OCI-LY3 (cell line): ENCODE data around the gene PPCS.
"Not testable (repeated sequence)": the region's sequence is repeated elsewhere in the genome, so short reads cannot be mapped to it uniquely, and the experiment has no call there.

Experiments
- H2AFZ ChIP-seq: fragments of 200-600, 300-600 bp; shearing (Covaris generic); 2 replicates; pipeline ENCODE4 v1.6.0; 2014; ENCODE audit warnings: antibody characterized with exemption, low read depth, low read length
- H3K27ac ChIP-seq: fragments of 200-600, 300-600 bp; sonication (generic); 2 replicates; pipeline ENCODE4 v1.5.1; 2014; ENCODE audit warnings: mild to moderate bottlenecking, low read length, moderate library complexity, mixed read lengths
- H3K27me3 ChIP-seq: fragments of 200-600, 300-600 bp; sonication (generic); 2 replicates; pipeline ENCODE4 v1.6.1; 2014; ENCODE audit warnings: low read depth, low read length, mixed read lengths
- H3K36me3 ChIP-seq: fragments of 200-600, 300-600 bp; sonication (generic); replicated peaks from 2 replicates; pipeline ENCODE3; 2014; ENCODE audit warnings: low read depth, low read length, mixed read lengths
- H3K4me1 ChIP-seq: fragments of 300-600, 200-600 bp; sonication (generic); 2 replicates; pipeline ENCODE4 v1.6.1; 2014; ENCODE audit warnings: low read length, mixed read lengths
- H3K4me2 ChIP-seq: fragments of 200-600, 300-600 bp; sonication (generic); 2 replicates; pipeline ENCODE4 v1.6.1; 2014; ENCODE audit warnings: low read length, mixed read lengths
- H3K4me3 ChIP-seq: fragments of 300-600, 200-600 bp; sonication (generic); 2 replicates; pipeline ENCODE4 v1.5.1; 2014; ENCODE audit warnings: antibody characterized with exemption, mild to moderate bottlenecking, low read length, moderate library complexity
- H3K79me2 ChIP-seq: fragments of 300-600, 200-600 bp; shearing (Covaris generic); 2 replicates; pipeline ENCODE4 v1.6.1; 2014; ENCODE audit warnings: mild to moderate bottlenecking, low read length, mixed read lengths
- H3K9ac ChIP-seq: fragments of 300-600, 200-600 bp; shearing (Covaris generic); 2 replicates; pipeline ENCODE4 v1.6.0; 2014; ENCODE audit warnings: mild to moderate bottlenecking, low read length, moderate library complexity
- H3K9me3 ChIP-seq: fragments of 200-600, 300-600 bp; shearing (Covaris generic); 2 replicates; pipeline ENCODE4 v1.6.1; 2014; ENCODE audit warnings: low read length, mixed read lengths; ENCODE audit not compliant: insufficient read depth
- H4K20me1 ChIP-seq: fragments of 200-600, 300-600 bp; sonication (generic); 2 replicates; pipeline ENCODE4 v1.6.1; 2016; ENCODE audit warnings: low read length, mixed read lengths; ENCODE audit not compliant: insufficient read depth
- CTCF ChIP-seq: fragments of 200-600, 300-600 bp; sonication (generic); IDR thresholded peaks from 2 replicates; pipeline ENCODE4 v1.5.1; 2014; ENCODE audit warnings: antibody characterized with exemption, low read length, low read depth
- EZH2phosphoT487 ChIP-seq: fragments of 200-600 bp; shearing (Covaris generic); IDR thresholded peaks from 2 replicates; pipeline ENCODE4 v1.6.1; 2018; ENCODE audit warnings: antibody characterized with exemption, mixed run types, low read depth

The PPCS gene

GRCh38 chr1:42469727-42470126 is 13.4 kb downstream of the PPCS start:
- Histone ChIP-seq H3K9ac (no peak overlapping the region), H3K27ac (no peak overlapping the region), H3K27me3 (no peaks in the 10 kb centered on the region), H3K4me2 (peak overlapping the region; percentile 41), H4K20me1 (no peaks in the 10 kb centered on the region), H3K79me2 (no peaks in the 10 kb centered on the region), H3K4me1 (peaks cover 12% of the 10 kb centered on the region), H3K4me3 (no peak overlapping the region), H2AFZ (no peak overlapping the region), H3K9me3 (no peaks in the 10 kb centered on the region), H3K36me3 (no peaks in the 10 kb centered on the region)
- TF ChIP-seq CTCF = no peak
- TF ChIP-seq EZH2phosphoT487 = no peak

- TF ChIP-seq CTCF = no peak
- TF ChIP-seq EZH2phosphoT487 = no peak
- H3K4me3 ChIP-seq = no peak overlapping the region
- no peaks in the 10 kb centered on the region for H3K9me3 ChIP-seq
- H4K20me1 ChIP-seq = no peaks in the 10 kb centered on the region
- no peak overlapping the region for H3K9ac ChIP-seq
- no peak overlapping the region for H3K27ac ChIP-seq
- H3K79me2 ChIP-seq = no peaks in the 10 kb centered on the region
- H3K36me3 ChIP-seq = no peaks in the 10 kb centered on the region
- no peaks in the 10 kb centered on the region for H3K27me3 ChIP-seq
- no peaks in the 10 kb centered on the region for H3K4me1 ChIP-seq
- H2AFZ ChIP-seq = no peak overlapping the region
- no peak overlapping the region for H3K4me2 ChIP-seq
These were observed 20.3 kb downstream of the PPCS start for GRCh38 chr1:42476605-42477004.

GRCh38 chr1:42477354-42477753 is 21.0 kb downstream of the PPCS start:
- H3K9ac ChIP-seq, H3K4me2 ChIP-seq, H3K4me3 ChIP-seq, H3K9me3 ChIP-seq, H3K27me3 ChIP-seq, H3K79me2 ChIP-seq, H2AFZ ChIP-seq, H3K36me3 ChIP-seq, H3K4me1 ChIP-seq, H3K27ac ChIP-seq, H4K20me1 ChIP-seq: not testable (repeated sequence)

GRCh38 chr1:42477775-42478174 is 21.4 kb downstream of the PPCS start:
- H3K4me1 ChIP-seq = peaks cover 5% of the 10 kb centered on the region
- H3K27me3 ChIP-seq = no peaks in the 10 kb centered on the region
- no peak overlapping the region for H3K9ac ChIP-seq
- H3K4me3 ChIP-seq = no peak overlapping the region
- H4K20me1 ChIP-seq = no peaks in the 10 kb centered on the region
- no peak overlapping the region for H3K4me2 ChIP-seq
- no peak overlapping the region for H3K27ac ChIP-seq
- TF ChIP-seq CTCF = no peak
- no peak for TF ChIP-seq EZH2phosphoT487
- no peaks in the 10 kb centered on the region for H3K9me3 ChIP-seq
- no peaks in the 10 kb centered on the region for H3K79me2 ChIP-seq
- no peaks in the 10 kb centered on the region for H3K36me3 ChIP-seq
- H2AFZ ChIP-seq = no peak overlapping the region

- Histone ChIP-seq H3K4me3 (no peak overlapping the region), H3K9me3 (no peaks in the 10 kb centered on the region), H3K36me3 (no peaks in the 10 kb centered on the region), H3K27ac (no peak overlapping the region), H4K20me1 (no peaks in the 10 kb centered on the region), H2AFZ (no peak overlapping the region), H3K4me2 (no peak overlapping the region), H3K79me2 (no peaks in the 10 kb centered on the region), H3K4me1 (peaks cover 6% of the 10 kb centered on the region), H3K9ac (no peak overlapping the region), H3K27me3 (no peaks in the 10 kb centered on the region)
- TF ChIP-seq EZH2phosphoT487 = no peak
- TF ChIP-seq CTCF = no peak; the same call in 1 of the 2 replicates
These were observed 23.3 kb downstream of the PPCS start for GRCh38 chr1:42479621-42480020.
